ENCODE measurements around the gene MEF2D.

GRCh38 chr1:156539818-156540355 is 39.3 kb upstream of the MEF2D start:
- TF ChIP-seq CTCF (conservative IDR thresholded peaks at IDR 0.05; ENCODE audit: low read depth, low read length) (no peak), EZH2phosphoT487 (IDR thresholded peaks at IDR 0.05; ENCODE audit: borderline replicate concordance, low read length) (no peak), EZH2 (IDR thresholded peaks at IDR 0.05; ENCODE audit: low read length, unreplicated experiment) (no peak)
